HG03460 (cell line): ENCODE measurements around the gene THAP8.
A peak's percentile ranks its signal among the peaks of the same experiment; 100 is the strongest.

Source experiments
- ATAC-seq: cut with Tn5 transposase; IDR thresholded peaks from one replicate; pipeline ENCODE4 v1.9.1; 2021; ENCODE audit not compliant: unreplicated experiment

The THAP8 gene

GRCh38 chr19:36030264-36031148 lies 23.6 kb downstream of the THAP8 start:
- ATAC-seq, result no peak

GRCh38 chr19:36028313-36029041 lies 25.6 kb downstream of the THAP8 start:
- ATAC-seq, result no peak

- no peak for ATAC-seq
These were observed 26.4 kb downstream of the THAP8 start for GRCh38 chr19:36027696-36028095.

- ATAC-seq, result no peak
These were observed 27.8 kb downstream of the THAP8 start for GRCh38 chr19:36026091-36026876.

- no peak for ATAC-seq
These were observed 28.5 kb downstream of the THAP8 start for GRCh38 chr19:36025541-36025940.

- ATAC-seq, result no peak
These were observed 30.7 kb downstream of the THAP8 start for GRCh38 chr19:36023432-36023831.

GRCh38 chr19:36019061-36019670 lies 34.9 kb downstream of the THAP8 start:
- ATAC-seq, result no peak

GRCh38 chr19:36014012-36014924 lies 39.8 kb downstream of the THAP8 start, which contains the start of gene ALKBH6:
Gene ALKBH6, minus strand, starts transcription at chr19:36014213. Its CDS starts 816 bp downstream, at chr19:36013397.
- ATAC-seq, result peak; percentile 95

- no peak for ATAC-seq
These were observed 40.6 kb downstream of the THAP8 start for GRCh38 chr19:36013280-36014011.

GRCh38 chr19:36010402-36010801 lies 43.7 kb downstream of the THAP8 start:
- no peak for ATAC-seq

GRCh38 chr19:36009633-36010379 lies 44.3 kb downstream of the THAP8 start:
- no peak for ATAC-seq

- ATAC-seq, result no peak
These were observed 44.9 kb downstream of the THAP8 start for GRCh38 chr19:36009220-36009619.

GRCh38 chr19:36008336-36008978 lies 45.6 kb downstream of the THAP8 start, which contains the start of gene SYNE4:
Gene SYNE4, minus strand, starts transcription at chr19:36008813. Its CDS starts 132 bp downstream, at chr19:36008681.
- no peak for ATAC-seq

- ATAC-seq, result no peak
These were observed 47.1 kb downstream of the THAP8 start for GRCh38 chr19:36006955-36007354.

GRCh38 chr19:36003284-36003683 lies 50.8 kb downstream of the THAP8 start:
- no peak for ATAC-seq

- ATAC-seq, result no peak
These were observed 52.5 kb downstream of the THAP8 start for GRCh38 chr19:36001605-36002004.

GRCh38 chr19:35996777-35997176 lies 57.3 kb downstream of the THAP8 start:
- no peak for ATAC-seq
